ENCODE data around the gene SZRD1.

Gene SZRD1

DNA sequence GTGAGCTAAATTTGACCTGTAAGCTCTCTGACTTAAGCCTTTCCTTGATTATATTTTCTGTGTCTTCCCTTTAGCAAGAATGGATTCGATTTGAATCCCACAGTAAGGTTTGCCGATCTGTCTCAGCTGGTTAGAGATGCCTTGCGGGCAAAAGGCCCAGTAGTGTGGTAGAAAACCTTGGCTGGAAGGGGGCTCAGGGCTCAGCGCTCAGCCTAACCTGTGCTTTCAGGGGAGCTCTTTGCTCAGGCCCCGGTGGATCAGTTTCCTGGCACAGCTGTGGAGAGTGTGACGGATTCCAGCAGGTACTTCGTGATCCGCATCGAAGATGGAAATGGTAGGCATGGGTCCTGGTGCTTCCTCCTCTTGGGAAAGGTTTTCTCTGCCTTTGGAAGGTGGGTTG lies 80.6 kb downstream of the SZRD1 start:
- TF ChIP-seq FOXP2 (optimal IDR thresholded peaks at IDR 0.05; ENCODE audit: borderline replicate concordance, extremely low read depth, extremely low read length, insufficient read depth), result no peak
- TF ChIP-seq TAF1 (IDR thresholded peaks at IDR 0.05; ENCODE audit: borderline replicate concordance, insufficient read depth, low read length), result no peak
- TF ChIP-seq, protein P1, sequence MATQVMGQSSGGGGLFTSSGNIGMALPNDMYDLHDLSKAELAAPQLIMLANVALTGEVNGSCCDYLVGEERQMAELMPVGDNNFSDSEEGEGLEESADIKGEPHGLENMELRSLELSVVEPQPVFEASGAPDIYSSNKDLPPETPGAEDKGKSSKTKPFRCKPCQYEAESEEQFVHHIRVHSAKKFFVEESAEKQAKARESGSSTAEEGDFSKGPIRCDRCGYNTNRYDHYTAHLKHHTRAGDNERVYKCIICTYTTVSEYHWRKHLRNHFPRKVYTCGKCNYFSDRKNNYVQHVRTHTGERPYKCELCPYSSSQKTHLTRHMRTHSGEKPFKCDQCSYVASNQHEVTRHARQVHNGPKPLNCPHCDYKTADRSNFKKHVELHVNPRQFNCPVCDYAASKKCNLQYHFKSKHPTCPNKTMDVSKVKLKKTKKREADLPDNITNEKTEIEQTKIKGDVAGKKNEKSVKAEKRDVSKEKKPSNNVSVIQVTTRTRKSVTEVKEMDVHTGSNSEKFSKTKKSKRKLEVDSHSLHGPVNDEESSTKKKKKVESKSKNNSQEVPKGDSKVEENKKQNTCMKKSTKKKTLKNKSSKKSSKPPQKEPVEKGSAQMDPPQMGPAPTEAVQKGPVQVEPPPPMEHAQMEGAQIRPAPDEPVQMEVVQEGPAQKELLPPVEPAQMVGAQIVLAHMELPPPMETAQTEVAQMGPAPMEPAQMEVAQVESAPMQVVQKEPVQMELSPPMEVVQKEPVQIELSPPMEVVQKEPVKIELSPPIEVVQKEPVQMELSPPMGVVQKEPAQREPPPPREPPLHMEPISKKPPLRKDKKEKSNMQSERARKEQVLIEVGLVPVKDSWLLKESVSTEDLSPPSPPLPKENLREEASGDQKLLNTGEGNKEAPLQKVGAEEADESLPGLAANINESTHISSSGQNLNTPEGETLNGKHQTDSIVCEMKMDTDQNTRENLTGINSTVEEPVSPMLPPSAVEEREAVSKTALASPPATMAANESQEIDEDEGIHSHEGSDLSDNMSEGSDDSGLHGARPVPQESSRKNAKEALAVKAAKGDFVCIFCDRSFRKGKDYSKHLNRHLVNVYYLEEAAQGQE (IDR thresholded peaks at IDR 0.05; ENCODE audit: insufficient read depth in 1 of 2, low read depth in 2 of 2, low read length in 2 of 2), result no peak
- TF ChIP-seq SIN3A (IDR thresholded peaks at IDR 0.05; ENCODE audit: borderline replicate concordance, insufficient read depth, low read length), result no peak
- no peak for TF ChIP-seq POLR2AphosphoS5 (IDR thresholded peaks at IDR 0.05; ENCODE audit: low read depth, low read length)
